Epithelial cell of proximal tubule (primary cell): Measurements from ENCODE around the gene LGALS4. TPM values are rescaled to one million over a fixed set of nuclear protein-coding genes. Genes with fewer than 3 reads are reported as not detected.

ENCODE experiments used
- DNase-seq: peaks from one replicate; pipeline ENCODE4 v3.0.0-alpha.2; 2011; ENCODE audit warnings: low read depth
- H3K4me3 ChIP-seq: 2 replicates; pipeline ENCODE4 v1.5.1; 2011; ENCODE audit warnings: low read depth, mild to moderate bottlenecking, low read length
- total RNA-seq: library from RNA; depleted of rRNA; stranded (reverse); fragments of >200 nt; gene quantifications from 2 replicates; pipeline ENCODE4 v1.2.3, GENCODE V29; 2015
- TF ChIP-seq, protein P1 (sequence below): conservative IDR thresholded peaks from 2 replicates; pipeline ENCODE4 v1.5.1; 2012; ENCODE audit warnings: low read depth, mild to moderate bottlenecking, low read length

Gene LGALS4
- total RNA-seq, 1 donor from 2014 or later: not detected

DNA sequence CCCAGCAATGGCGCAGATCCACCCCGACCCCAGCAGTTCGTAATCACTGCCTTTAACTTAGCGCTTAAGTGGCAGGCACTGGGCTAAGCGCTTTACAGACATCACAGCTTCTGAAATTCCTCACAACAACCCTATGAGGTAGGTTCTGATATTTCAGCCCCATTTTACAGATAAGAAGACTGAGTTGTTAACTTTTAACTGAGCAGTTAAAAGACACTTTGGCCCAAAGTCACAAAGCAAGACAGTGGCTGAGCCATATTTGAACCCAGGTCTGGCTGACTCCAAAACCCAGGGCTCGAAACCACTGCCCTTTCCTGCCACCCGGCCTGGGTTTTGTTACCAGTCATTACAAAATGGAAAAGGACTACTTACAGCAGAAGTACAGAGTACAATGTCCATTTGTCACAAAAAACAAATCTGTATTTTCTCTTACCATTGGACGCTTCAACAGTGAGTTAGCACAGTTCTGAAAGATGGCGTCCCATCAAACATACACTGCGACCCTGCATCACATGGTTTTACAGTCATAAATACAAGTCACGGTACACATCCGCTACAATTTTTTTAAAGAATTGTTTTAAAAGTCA is 28.5 kb upstream of the LGALS4 start:
- no peak overlapping the region for H3K4me3 ChIP-seq
- no peak for DNase-seq
- TF ChIP-seq, protein P1, sequence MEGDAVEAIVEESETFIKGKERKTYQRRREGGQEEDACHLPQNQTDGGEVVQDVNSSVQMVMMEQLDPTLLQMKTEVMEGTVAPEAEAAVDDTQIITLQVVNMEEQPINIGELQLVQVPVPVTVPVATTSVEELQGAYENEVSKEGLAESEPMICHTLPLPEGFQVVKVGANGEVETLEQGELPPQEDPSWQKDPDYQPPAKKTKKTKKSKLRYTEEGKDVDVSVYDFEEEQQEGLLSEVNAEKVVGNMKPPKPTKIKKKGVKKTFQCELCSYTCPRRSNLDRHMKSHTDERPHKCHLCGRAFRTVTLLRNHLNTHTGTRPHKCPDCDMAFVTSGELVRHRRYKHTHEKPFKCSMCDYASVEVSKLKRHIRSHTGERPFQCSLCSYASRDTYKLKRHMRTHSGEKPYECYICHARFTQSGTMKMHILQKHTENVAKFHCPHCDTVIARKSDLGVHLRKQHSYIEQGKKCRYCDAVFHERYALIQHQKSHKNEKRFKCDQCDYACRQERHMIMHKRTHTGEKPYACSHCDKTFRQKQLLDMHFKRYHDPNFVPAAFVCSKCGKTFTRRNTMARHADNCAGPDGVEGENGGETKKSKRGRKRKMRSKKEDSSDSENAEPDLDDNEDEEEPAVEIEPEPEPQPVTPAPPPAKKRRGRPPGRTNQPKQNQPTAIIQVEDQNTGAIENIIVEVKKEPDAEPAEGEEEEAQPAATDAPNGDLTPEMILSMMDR: no peak

DNA sequence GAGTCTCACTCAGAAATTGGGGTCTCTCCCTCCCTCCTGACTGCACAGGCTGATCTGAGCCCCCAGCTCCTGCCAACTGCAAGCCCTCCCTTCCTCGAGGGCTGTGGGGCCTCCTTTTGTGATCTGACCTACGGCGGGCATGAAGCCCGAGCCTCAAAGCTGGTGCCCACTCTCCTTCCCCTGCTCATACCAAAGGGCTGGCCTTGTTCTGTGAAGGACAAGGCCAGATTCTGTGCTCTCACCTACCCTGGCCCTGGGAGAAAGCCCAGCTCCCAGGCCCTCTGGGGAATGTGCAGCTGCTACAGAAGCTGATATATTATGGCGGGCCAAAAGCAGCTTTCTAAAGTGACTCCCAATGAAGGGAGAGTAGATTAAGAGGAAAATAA is 27.8 kb upstream of the LGALS4 start:
- no peak overlapping the region for H3K4me3 ChIP-seq
- TF ChIP-seq, protein P1: no peak
- DNase-seq: no peak

DNA sequence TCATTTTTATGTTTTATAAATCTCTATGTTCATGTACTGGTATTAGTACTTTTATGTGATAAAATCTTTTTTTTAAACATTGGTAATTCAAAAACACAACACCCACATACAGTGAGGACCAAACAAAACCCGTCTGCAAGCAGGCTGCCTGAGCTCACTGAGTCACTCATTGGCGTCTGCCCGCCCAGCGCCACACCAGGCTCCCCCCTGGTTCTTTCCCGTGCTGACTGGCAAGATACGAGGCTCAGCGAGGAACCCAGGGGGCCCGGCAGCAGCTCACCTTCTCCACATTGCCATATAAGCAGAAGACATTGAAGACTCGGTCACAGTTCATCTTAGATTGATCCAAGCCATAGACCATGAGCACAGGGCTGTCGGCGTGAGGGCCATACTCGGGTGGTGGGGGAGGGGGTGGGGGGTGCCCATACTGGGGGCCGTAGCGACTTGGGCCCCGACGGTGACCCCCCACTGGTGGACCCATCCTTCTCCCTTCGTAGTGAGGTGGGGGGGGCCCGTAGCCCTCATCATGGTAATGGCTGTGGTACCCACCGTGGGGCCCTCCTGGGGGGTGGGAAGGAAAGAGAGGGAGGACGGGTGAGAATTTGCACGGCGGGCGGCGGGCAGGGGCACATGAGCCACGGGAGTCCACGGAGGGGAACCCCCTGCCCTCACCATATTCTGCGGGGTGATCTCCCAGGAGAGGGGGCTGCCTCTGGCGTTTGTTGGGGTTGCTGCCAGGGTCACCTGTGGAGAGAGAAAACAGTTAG is 27.3 kb upstream of the LGALS4 start:
- no peak for DNase-seq
- TF ChIP-seq, protein P1: no peak

DNA sequence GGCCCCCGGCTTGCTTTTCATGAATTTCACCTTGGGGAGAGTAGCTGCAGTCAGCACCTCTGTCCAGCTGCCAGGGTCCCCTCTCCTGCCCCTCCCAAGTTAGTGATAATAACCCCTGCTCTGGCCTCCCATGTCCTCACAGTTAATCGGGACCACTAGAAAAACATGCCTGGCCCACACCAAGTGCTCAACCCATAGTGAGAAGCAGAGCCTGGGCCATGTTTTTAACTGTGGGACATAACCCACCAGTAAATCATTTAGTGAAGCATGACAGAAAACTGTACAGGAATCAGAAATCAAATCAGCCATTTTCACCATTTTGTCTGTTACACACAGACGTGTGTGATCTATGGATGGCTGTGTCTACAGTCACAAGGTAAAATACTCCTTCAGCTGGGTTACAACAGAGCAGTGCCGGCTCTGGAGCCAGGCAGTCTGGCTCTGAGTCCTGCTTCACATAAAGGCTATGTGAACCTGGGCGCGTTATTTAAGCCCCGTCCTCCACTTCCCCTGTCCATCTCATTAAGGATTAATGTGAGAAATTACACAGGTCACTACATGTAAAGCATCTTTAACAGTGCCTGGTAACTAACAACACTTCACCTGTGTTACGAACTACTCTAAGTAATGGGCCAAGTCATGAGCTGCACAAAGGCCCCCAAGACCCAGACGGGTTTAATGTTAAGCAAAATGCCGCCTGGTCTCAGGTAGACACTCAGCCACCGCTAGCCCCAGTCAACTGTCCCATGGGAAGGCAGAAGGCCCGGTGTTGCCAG is 26.4 kb upstream of the LGALS4 start:
- TF ChIP-seq, protein P1: no peak
- H3K4me3 ChIP-seq: no peak overlapping the region
- no peak for DNase-seq

More for the DNA sequence above, 27.3 kb upstream of the LGALS4 start:
- no peak overlapping the region for H3K4me3 ChIP-seq

DNA sequence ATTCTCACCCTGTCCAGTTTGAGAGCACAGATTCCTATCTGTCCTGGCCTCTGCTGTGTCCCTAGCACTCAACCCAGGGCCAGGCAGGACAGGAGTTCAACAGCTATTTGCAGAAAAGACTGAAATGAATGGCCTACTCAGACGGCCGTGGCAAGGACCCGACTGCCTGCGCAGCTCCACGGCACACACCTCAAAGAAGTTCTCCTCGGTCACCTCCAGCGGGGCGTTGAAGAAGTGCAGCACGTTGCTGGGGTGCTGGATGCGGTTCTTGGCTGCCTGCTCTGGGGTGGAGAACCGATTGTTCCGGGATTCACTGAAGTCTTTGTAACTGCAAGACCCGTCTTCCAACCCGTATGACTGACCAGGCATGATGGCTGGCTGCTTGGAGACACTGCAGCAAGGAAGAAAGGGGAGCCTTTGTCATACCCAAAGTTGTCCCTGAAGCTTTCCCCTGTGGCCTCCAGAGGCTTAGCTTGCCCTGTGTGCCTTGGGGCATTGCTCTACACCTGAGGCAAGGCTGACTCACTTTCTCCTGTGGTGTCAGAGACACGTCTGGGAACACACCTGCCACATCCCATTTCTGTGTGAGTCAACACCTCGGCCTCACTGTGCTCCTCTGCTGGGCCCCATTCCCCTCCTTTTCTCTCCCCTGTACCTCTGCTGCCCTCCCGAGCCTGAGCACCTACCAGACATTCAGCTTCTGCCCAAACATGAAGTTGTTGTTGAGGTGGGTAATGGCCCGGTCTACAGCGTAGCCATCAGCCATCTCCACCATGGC is 25.7 kb upstream of the LGALS4 start:
- no peak overlapping the region for H3K4me3 ChIP-seq
- TF ChIP-seq, protein P1: no peak
- DNase-seq: no peak

DNA sequence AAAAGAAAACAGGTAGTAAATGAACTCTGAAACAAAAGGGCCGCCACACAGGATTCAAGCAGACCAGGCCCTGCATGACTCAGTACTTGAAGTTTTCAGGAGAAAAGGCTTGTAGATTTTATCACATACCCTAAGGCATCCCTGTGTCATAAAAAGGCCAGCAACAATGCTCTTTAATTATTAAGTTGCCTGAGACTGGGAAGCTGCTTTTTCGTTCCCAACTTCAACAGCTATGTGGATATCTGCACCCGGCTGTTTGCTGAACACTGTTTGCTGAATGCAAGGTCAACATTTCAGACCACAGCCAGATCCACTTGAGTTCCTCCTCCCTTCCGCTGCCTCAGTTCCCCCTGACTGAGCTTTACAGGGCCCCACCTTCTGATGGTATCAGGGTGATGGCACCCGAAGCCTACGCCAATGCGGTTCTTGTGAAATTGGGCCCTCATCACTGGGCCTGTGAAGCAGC is 24.9 kb upstream of the LGALS4 start:
- TF ChIP-seq, protein P1: no peak
- DNase-seq: no peak
- no peak overlapping the region for H3K4me3 ChIP-seq
